ENCODE measurements around the gene MRLN. TPM values are rescaled to one million over a fixed set of nuclear protein-coding genes. Genes with fewer than 3 reads are reported as not detected.

The MRLN gene
- total and polyA plus RNA-seq, 2 of the 4 experiments (the other 2 are of a cell fraction), result not detected

- H2AK5ac ChIP-seq (ENCODE audit: low read depth, low read length), result no peak overlapping the region
- peaks cover 17% of the 10 kb centered on the region for H3K36me3 ChIP-seq (ENCODE audit: control insufficient read depth, insufficient read depth, low read length)
- intact Hi-C loops (cut with micrococcal nuclease) (no loop called here), in situ Hi-C loops (cut with MboI; ENCODE audit: low sequenced_read_pairs) (no loop called here), dilution Hi-C loops (cut with HindIII; ENCODE audit: low sequenced_read_pairs, unreplicated experiment) (no loop called here)
- 100% methylated on average over 1 of the region's 1 CpG; no CpG with 5 or more reads in 1 of the 2 experiments for WGBS, 2 experiments (ENCODE audit: extremely low coverage in 2 of 2, insufficient read length in 1 of 2)
- H3K9me3 ChIP-seq (ENCODE audit: control insufficient read depth, insufficient read depth, low read length), result no peaks in the 10 kb centered on the region
- H3K9ac ChIP-seq (ENCODE audit: low read depth, low read length), result no peak overlapping the region
- H3K18ac ChIP-seq (ENCODE audit: low read depth, low read length), result no peak overlapping the region
- H3K14ac ChIP-seq (replicated peaks; ENCODE audit: low read depth, low read length), result no peak overlapping the region
- no peak overlapping the region for H3K27ac ChIP-seq (ENCODE audit: insufficient read depth, low read length)
- H2BK5ac ChIP-seq (ENCODE audit: low read depth, low read length, poor library complexity, severe bottlenecking), result no peak overlapping the region
- DNase-seq (no peak), ATAC-seq (ENCODE audit: low read depth) (no peak)
- no peaks in the 10 kb centered on the region for H4K20me1 ChIP-seq (ENCODE audit: insufficient read depth, low read length)
- no peak overlapping the region for H2BK15ac ChIP-seq (ENCODE audit: low read depth, low read length)
- no peak overlapping the region for H3K4me2 ChIP-seq (ENCODE audit: low read depth, low read length)
- no peak overlapping the region for H2AFZ ChIP-seq (replicated peaks; ENCODE audit: low read length, poor library complexity)
- no peak overlapping the region for H2BK20ac ChIP-seq (ENCODE audit: low read depth, low read length)
- no peak overlapping the region for H2AK9ac ChIP-seq (replicated peaks; ENCODE audit: low read depth, low read length, poor library complexity)
- TF ChIP-seq RAD21 (IDR thresholded peaks at IDR 0.05; ENCODE audit: low read length) (no peak), BHLHE40 (IDR thresholded peaks at IDR 0.05; ENCODE audit: low read depth, low read length) (no peak), FOS (IDR thresholded peaks at IDR 0.05; ENCODE audit: low read depth, low read length) (no peak), MAZ (IDR thresholded peaks at IDR 0.05; ENCODE audit: borderline replicate concordance, low read depth, low read length) (no peak), RCOR1 (IDR thresholded peaks at IDR 0.05; ENCODE audit: insufficient replicate concordance, low read length) (no peak), CTCF (conservative IDR thresholded peaks at IDR 0.05; ENCODE audit: low read depth, low read length) (no peak), CHD1 (IDR thresholded peaks at IDR 0.05; ENCODE audit: low read depth, low read length) (no peak)
- H3K23ac ChIP-seq (ENCODE audit: low read depth, low read length), result no peak overlapping the region
- BruUV-seq (replicated peaks), result no TSS peak
- H4K8ac ChIP-seq (ENCODE audit: low read depth in 2 of 2, low read length in 2 of 2), result no peak overlapping the region
- no peaks in the 10 kb centered on the region for H3K4me1 ChIP-seq (ENCODE audit: control insufficient read depth, insufficient read depth, low read length)
- no peak overlapping the region for H2BK120ac ChIP-seq (ENCODE audit: low read depth, low read length)
- H3K4ac ChIP-seq (ENCODE audit: low read depth, low read length), result no peak overlapping the region
- H3K9me1 ChIP-seq (ENCODE audit: insufficient read depth, low read length), result no peaks in the 10 kb centered on the region
- no peak overlapping the region for H3K4me3 ChIP-seq (ENCODE audit: insufficient read depth, low read depth, low read length)
- ChIA-PET POLR2A (ENCODE audit: unreplicated experiment) (no interaction called here), CTCF (interaction anchor here (0.9 kb wide), 1 partner anchor 9 kb away, joined by 3 read pairs; no protein-coding TSS in a partner anchor)
- no peak overlapping the region for H3K56ac ChIP-seq (ENCODE audit: extremely low read depth, insufficient read depth, low read length)
- no peaks in the 10 kb centered on the region for H3K79me1 ChIP-seq (ENCODE audit: low read depth in 1 of 2, low read length in 2 of 2)
- no peak overlapping the region for H4K91ac ChIP-seq (ENCODE audit: insufficient read depth, low read depth, low read length)
- H4K5ac ChIP-seq (ENCODE audit: low read depth, low read length), result no peak overlapping the region
- no peaks in the 10 kb centered on the region for H3K27me3 ChIP-seq (ENCODE audit: control insufficient read depth, insufficient read depth, low read length)
These were observed 46.2 kb upstream of the MRLN start for GRCh38 chr10:59799421-59799820.
